Measurements from ENCODE around the gene THUMPD3. TPM values are rescaled to one million over a fixed set of nuclear protein-coding genes. Genes with fewer than 3 reads are reported as not detected.

THUMPD3 gene
- total and polyA plus RNA-seq, 2 of the 4 experiments (the other 2 are of a cell fraction) = 28.2 to 43.9 TPM

DNA sequence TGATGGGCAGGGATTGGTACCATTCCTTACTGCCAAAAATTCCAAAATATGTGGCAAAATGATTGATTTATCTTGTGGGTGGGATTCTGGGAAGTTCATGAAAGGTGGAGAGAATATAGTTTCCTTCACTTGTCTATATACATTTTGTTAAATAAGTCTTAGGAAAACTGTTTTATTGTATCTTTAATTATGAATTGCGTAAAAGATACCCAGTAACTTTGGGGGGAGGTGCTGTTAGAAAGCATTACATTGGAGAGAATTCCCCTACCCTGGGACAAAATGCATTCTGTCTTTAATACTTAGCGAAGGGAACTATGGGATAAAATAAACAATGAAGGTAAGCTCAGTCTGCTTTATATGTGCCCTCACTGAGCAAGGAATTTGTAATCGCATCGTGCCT lies 39.1 kb downstream of the THUMPD3 start:
- peak overlapping the region; percentile 32 for H2BK5ac ChIP-seq (ENCODE audit: low read depth, low read length, poor library complexity, severe bottlenecking)
- H3K23ac ChIP-seq (ENCODE audit: low read depth, low read length) = no peak overlapping the region
- H4K91ac ChIP-seq (ENCODE audit: insufficient read depth, low read depth, low read length) = no peak overlapping the region
- H2AK5ac ChIP-seq (ENCODE audit: low read depth, low read length) = no peak overlapping the region
- H3K4me1 ChIP-seq (ENCODE audit: control insufficient read depth, insufficient read depth, low read length) = peaks cover 9% of the 10 kb centered on the region
- peaks cover 94% of the 10 kb centered on the region for H4K20me1 ChIP-seq (ENCODE audit: insufficient read depth, low read length)
- H3K18ac ChIP-seq (ENCODE audit: low read depth, low read length) = no peak overlapping the region
- no peak overlapping the region for H2AK9ac ChIP-seq (replicated peaks; ENCODE audit: low read depth, low read length, poor library complexity)
- H3K4ac ChIP-seq (ENCODE audit: low read depth, low read length) = no peak overlapping the region
- no peak overlapping the region for H4K8ac ChIP-seq (ENCODE audit: low read depth in 2 of 2, low read length in 2 of 2)
- H3K9me1 ChIP-seq (ENCODE audit: insufficient read depth, low read length) = peaks cover 7% of the 10 kb centered on the region; the same call in 1 of the 2 replicates
- H3K4me2 ChIP-seq (ENCODE audit: low read depth, low read length) = peak overlapping the region; percentile 70
- in situ Hi-C loops (cut with MboI; ENCODE audit: low sequenced_read_pairs) (no loop called here), intact Hi-C loops (cut with micrococcal nuclease) (no loop called here), dilution Hi-C loops (cut with HindIII; ENCODE audit: low sequenced_read_pairs, unreplicated experiment) (no loop called here)
- no peak overlapping the region for H2AFZ ChIP-seq (replicated peaks; ENCODE audit: low read length, poor library complexity)
- no peak overlapping the region for H4K5ac ChIP-seq (ENCODE audit: low read depth, low read length)
- no peak overlapping the region for H3K14ac ChIP-seq (replicated peaks; ENCODE audit: low read depth, low read length)
- H3K56ac ChIP-seq (ENCODE audit: extremely low read depth, insufficient read depth, low read length) = no peak overlapping the region
- ChIA-PET CTCF (no interaction called here), POLR2A (ENCODE audit: unreplicated experiment) (no interaction called here)
- H3K9me3 ChIP-seq (ENCODE audit: control insufficient read depth, insufficient read depth, low read length) = no peaks in the 10 kb centered on the region
- H2BK15ac ChIP-seq (ENCODE audit: low read depth, low read length) = no peak overlapping the region
- H3K79me1 ChIP-seq (ENCODE audit: low read depth in 1 of 2, low read length in 2 of 2) = peaks cover 0 to 18% of the 10 kb centered on the region in 2 experiments; a peak in 2 of 4 replicates
- H3K9ac ChIP-seq (ENCODE audit: low read depth, low read length) = no peak overlapping the region
- WGBS, 2 experiments (ENCODE audit: extremely low coverage in 2 of 2, insufficient read length in 1 of 2) = no CpG with 5 or more reads among the region's 4 CpGs
- H2BK20ac ChIP-seq (ENCODE audit: low read depth, low read length) = no peak overlapping the region
- H3K36me3 ChIP-seq (ENCODE audit: control insufficient read depth, insufficient read depth, low read length) = no peaks in the 10 kb centered on the region
- no peak overlapping the region; the same call in 1 of the 2 replicates for H3K4me3 ChIP-seq (ENCODE audit: insufficient read depth, low read depth, low read length)
- no peak overlapping the region for H2BK120ac ChIP-seq (ENCODE audit: low read depth, low read length)
- no peak for DNase-seq
- no peak overlapping the region for H3K27ac ChIP-seq (ENCODE audit: insufficient read depth, low read length)
- ATAC-seq (ENCODE audit: low read depth) = no peak
- no peak for TF ChIP-seq FOS (IDR thresholded peaks at IDR 0.05; ENCODE audit: low read depth, low read length)
- TF ChIP-seq, protein P1, sequence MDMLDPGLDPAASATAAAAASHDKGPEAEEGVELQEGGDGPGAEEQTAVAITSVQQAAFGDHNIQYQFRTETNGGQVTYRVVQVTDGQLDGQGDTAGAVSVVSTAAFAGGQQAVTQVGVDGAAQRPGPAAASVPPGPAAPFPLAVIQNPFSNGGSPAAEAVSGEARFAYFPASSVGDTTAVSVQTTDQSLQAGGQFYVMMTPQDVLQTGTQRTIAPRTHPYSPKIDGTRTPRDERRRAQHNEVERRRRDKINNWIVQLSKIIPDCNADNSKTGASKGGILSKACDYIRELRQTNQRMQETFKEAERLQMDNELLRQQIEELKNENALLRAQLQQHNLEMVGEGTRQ (IDR thresholded peaks at IDR 0.05; ENCODE audit: low read depth, low read length) = no peak
- no peak for TF ChIP-seq CHD1 (IDR thresholded peaks at IDR 0.05; ENCODE audit: low read depth, low read length)
- no peak for TF ChIP-seq RFX5 (IDR thresholded peaks at IDR 0.05; ENCODE audit: low read depth, low read length)
- BruUV-seq (replicated peaks) = no TSS peak
- no peaks in the 10 kb centered on the region for H3K27me3 ChIP-seq (ENCODE audit: control insufficient read depth, insufficient read depth, low read length)

Measured in IMR-90 (cell line).